ENCODE results near the gene KIF4A.
A peak's percentile ranks its signal among the peaks of the same experiment; 100 is the strongest.
"Not testable (repeated sequence)": the region's sequence is repeated elsewhere in the genome, so short reads cannot be mapped to it uniquely, and the experiment has no call there.

The KIF4A gene

DNA sequence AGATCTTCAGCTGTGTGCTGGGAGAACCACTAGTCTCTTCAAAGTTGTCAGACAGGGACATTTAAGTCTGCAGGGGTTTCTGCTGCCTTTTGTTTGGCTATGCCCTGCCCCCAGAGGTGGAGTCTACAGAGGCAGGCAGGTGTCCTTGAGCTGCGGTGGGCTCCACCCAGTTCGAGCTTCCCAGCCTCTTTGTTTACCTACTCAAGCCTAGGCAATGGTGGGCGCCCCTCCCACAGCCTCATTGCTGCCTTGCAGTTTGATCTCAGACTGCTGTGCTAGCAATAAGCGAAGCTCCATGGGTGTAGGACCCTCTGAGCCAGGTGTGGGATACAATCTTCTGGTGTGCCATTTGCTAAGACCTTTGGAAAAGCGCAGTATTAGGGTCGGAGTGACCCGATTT lies 78.8 kb downstream of the KIF4A start:
- DNase-seq (ENCODE audit: low read depth in 2 of 2) = not testable (repeated sequence)

DNA sequence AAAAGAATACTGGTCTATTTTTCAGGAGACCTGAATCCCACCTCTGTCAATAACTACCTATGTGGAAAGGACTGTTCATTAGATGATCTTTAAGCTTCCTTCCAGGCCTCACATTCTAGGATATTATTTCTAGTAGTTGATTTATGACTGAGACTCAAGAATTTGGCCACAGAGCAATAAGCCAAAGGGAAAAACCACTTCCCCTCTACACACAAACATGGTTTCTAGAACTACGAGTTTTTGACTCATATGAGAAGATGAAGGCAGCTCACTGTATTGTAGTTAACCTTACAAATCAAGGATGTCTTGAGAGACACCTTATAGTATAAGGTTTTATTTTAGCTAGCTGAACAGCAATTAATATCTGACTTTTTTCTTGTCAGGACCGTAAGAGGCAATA lies 96.3 kb downstream of the KIF4A start:
- DNase-seq (ENCODE audit: low read depth in 2 of 2) = no peak

- no peak for DNase-seq (ENCODE audit: low read depth in 2 of 2)
Measured at GRCh38 chrX:70398899-70399298, 109.0 kb downstream of the KIF4A start.

DNA sequence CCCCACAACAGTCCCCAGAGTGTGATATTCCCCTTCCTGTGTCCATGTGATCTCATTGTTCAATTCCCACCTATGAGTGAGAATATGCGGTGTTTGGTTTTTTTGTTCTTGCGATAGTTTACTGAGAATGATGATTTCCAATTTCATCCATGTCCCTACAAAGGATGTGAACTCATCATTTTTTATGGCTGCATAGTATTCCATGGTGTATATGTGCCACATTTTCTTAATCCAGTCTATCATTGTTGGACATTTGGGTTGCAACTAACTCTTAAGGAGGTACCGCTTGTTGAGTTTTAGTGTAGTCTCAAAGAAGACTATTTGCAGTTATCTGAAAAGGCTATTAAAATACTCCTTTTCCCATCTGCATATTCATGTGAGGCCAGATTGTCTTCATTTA lies 110.3 kb downstream of the KIF4A start:
- not testable (repeated sequence) for DNase-seq (ENCODE audit: low read depth in 2 of 2)

- no peak for DNase-seq (ENCODE audit: low read depth in 2 of 2)
Measured at GRCh38 chrX:70402721-70403120, 112.8 kb downstream of the KIF4A start.

GRCh38 chrX:70405003-70405402 lies 115.1 kb downstream of the KIF4A start:
- no peak for DNase-seq (ENCODE audit: low read depth in 2 of 2)

GRCh38 chrX:70410921-70411320 lies 121.0 kb downstream of the KIF4A start:
- no peak for DNase-seq (ENCODE audit: low read depth in 2 of 2)

GRCh38 chrX:70411475-70411874 lies 121.6 kb downstream of the KIF4A start:
- no peak for DNase-seq (ENCODE audit: low read depth in 2 of 2)

- no peak for DNase-seq (ENCODE audit: low read depth in 2 of 2)
Measured at GRCh38 chrX:70421618-70422017, 131.7 kb downstream of the KIF4A start.

DNA sequence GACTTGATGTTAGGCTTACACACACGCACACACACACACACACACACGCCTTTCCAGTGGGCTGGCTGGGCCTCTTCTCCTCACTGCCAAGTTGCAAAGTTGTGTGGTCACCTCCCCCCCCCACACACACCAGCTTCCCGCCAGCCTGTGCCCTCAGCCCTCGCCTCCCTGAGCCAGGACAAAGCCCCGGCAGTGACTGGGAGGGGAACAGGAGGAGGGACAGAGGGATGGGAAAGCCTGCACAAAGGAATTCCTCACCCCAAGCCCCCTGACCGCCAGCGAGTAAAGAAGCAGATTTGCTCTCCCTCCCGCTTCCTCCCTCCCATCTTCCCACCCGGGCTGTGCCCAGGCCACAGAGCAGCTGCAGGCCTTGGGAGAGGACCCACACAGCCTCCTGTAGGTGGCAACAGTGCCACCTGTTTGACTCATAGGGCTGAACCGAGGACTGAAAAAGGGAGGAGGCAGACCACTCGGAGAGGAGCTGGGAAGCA lies 133.0 kb downstream of the KIF4A start, which contains the start of gene GDPD2:
TSS of gene GDPD2 (plus strand) at position 464 of the 491 bp plus-strand sequence. CDS start 1,671 bp downstream, outside the sequence.
- no peak for DNase-seq (ENCODE audit: low read depth in 2 of 2)

DNA sequence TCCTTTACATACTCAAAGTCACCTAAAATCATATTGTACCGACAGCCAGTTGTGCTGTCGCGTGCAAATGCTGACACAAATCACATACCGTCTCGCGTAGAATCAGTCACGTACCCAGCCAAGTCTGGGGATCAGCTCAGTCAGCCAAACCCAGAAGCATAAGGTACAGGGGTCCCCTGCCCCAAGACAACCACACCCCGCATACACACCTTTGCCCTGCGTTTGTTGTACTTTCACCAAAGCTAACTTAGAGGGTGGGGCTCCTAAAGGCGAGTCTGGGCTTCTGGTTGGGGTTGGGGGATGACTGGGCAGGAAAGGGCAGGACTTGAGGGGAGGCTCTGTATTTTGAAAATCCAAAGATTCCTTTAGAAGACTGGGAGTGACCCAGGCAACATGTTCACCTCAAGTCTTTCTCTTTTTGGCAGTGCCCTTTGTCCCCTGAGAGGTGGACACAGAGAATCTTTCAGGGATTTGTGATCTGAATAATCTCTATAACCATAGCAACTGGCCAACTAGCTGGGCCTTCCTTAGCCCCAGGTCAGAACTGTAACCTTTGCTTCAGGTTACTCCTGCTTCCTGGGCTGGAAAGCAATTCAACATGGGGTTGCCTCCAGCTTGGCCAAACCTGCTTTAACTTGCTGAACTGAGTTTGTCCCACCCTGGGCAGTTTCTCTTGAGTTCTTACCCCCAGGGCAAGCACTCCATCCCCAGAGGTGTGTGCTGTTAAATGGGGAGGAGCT lies 134.2 kb downstream of the KIF4A start:
- DNase-seq (ENCODE audit: low read depth in 2 of 2) = no peak

DNA sequence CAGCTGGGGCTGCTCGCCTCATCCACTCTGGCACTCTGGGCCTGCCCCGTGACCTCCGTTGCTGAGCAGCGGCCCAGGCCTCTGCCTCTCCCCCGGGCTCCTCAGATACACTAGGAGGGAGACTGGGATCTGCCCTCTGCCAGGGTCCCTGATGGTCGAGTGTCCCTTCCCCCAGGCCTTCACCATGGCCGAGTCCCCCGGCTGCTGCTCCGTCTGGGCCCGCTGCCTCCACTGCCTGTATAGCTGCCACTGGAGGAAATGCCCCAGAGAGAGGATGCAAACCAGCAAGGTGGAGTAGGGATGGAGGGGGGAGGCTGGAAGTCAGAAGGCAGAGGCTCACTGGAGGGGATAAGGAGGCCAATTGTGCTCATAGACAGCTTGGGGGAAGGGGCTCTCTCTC lies 134.9 kb downstream of the KIF4A start:
- DNase-seq (ENCODE audit: low read depth in 2 of 2) = no peak

GRCh38 chrX:70426286-70427278 lies 136.7 kb downstream of the KIF4A start:
- no peak for DNase-seq (ENCODE audit: low read depth in 2 of 2)

DNA sequence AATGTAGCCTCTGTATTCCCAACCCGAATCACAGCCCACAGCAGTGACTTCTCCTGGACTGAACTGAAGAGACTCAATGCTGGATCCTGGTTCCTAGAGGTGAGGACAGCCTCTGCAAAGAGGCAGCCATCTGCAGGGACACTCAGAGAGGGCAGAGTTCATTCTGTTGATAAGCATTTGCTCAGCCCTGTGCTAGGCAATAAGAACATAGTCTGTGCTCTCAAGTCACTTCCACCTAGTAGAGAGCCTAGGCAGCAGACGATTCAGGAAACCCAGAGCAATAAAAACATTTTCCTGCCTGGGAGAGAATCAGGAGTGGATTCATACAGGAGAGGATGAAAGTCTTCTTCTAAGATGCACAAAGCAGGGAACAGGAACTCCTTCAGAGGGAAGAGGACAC lies 137.5 kb downstream of the KIF4A start:
- DNase-seq (ENCODE audit: low read depth in 2 of 2) = no peak

- no peak for DNase-seq (ENCODE audit: low read depth in 2 of 2)
Measured at GRCh38 chrX:70429759-70430158, 139.9 kb downstream of the KIF4A start.

GRCh38 chrX:70432936-70433847 lies 143.3 kb downstream of the KIF4A start:
- no peak for DNase-seq (ENCODE audit: low read depth in 2 of 2)

- DNase-seq (ENCODE audit: low read depth in 2 of 2) = peak; percentile 48 to 52
Measured at GRCh38 chrX:70433848-70434351, 144.0 kb downstream of the KIF4A start.

- peak; percentile 27 to 70 for DNase-seq (ENCODE audit: low read depth in 2 of 2)
Measured at GRCh38 chrX:70434352-70434866, 144.5 kb downstream of the KIF4A start.

GRCh38 chrX:70434914-70435586 lies 145.1 kb downstream of the KIF4A start:
- no peak for DNase-seq (ENCODE audit: low read depth in 2 of 2)

GRCh38 chrX:70436343-70436742 lies 146.4 kb downstream of the KIF4A start:
- no peak for DNase-seq (ENCODE audit: low read depth in 2 of 2)
